Neural cell (in vitro differentiated cells): Measurements from ENCODE around the gene MYL12B. TPM values are rescaled to one million over a fixed set of nuclear protein-coding genes. Genes with fewer than 3 reads are reported as not detected.

Experiments used
- H2AFZ ChIP-seq: fragments of 200-600, 300-800 bp; sonication (generic), shearing (Covaris generic); 2 replicates; pipeline ENCODE4 v1.6.0; 2014; ENCODE audit warnings: low read depth, mild to moderate bottlenecking, antibody characterized with exemption, low read length, moderate library complexity
- H3F3A ChIP-seq: fragments of 200-600 bp; shearing (Covaris generic); 2 replicates; pipeline ENCODE4 v1.6.1; 2016; ENCODE audit warnings: mild to moderate bottlenecking, moderate library complexity, mixed read lengths, antibody characterized with exemption, low read length; ENCODE audit not compliant: insufficient read depth, poor library complexity, severe bottlenecking
- H3K27ac ChIP-seq: fragments of 200-600, 300-800 bp; sonication (generic), shearing (Covaris generic); 2 replicates; pipeline ENCODE4 v1.5.1; 2014; ENCODE audit warnings: mild to moderate bottlenecking, low read length, moderate library complexity
- H3K27me3 ChIP-seq: fragments of 300-800, 200-600 bp; sonication (generic), shearing (Covaris generic); 2 replicates; pipeline ENCODE4 v1.6.0; 2014; ENCODE audit warnings: mild to moderate bottlenecking, low read depth, low read length, moderate library complexity; ENCODE audit not compliant: insufficient read depth
- H3K36me3 ChIP-seq: fragments of 300-800, 200-600 bp; sonication (generic), shearing (Covaris generic); 2 replicates; pipeline ENCODE4 v1.5.1; 2014; ENCODE audit warnings: mild to moderate bottlenecking, antibody characterized with exemption, low read length, moderate library complexity; ENCODE audit not compliant: insufficient read depth
- H3K4me2 ChIP-seq: fragments of 300-800, 200-600 bp; sonication (generic), shearing (Covaris generic); 2 replicates; pipeline ENCODE4 v1.6.0; 2014; ENCODE audit warnings: mild to moderate bottlenecking, low read length
- H3K4me3 ChIP-seq: fragments of 300-800, 200-600 bp; sonication (generic), shearing (Covaris generic); 2 replicates; pipeline ENCODE4 v1.5.1; 2014; ENCODE audit warnings: mild to moderate bottlenecking, low read length, moderate library complexity
- H3K79me2 ChIP-seq: fragments of 200-600 bp; shearing (Covaris generic); replicated peaks from 2 replicates; pipeline ENCODE4 v1.6.0; 2014; ENCODE audit warnings: mild to moderate bottlenecking, low read length, moderate library complexity; ENCODE audit not compliant: insufficient read depth
- H3K9ac ChIP-seq: fragments of 300-800, 200-600 bp; sonication (generic), shearing (Covaris generic); 2 replicates; pipeline ENCODE4 v1.6.1; 2016; ENCODE audit warnings: mild to moderate bottlenecking, low read length, mixed read lengths
- H3K9me2 ChIP-seq: fragments of 200-600 bp; shearing (Covaris generic); 2 replicates; pipeline ENCODE4 v1.6.1; 2016; ENCODE audit warnings: mild to moderate bottlenecking, low read length, mixed read lengths; ENCODE audit not compliant: insufficient read depth
- H3K9me3 ChIP-seq: fragments of 200-600, 300-800 bp; sonication (generic), shearing (Covaris generic); 2 replicates; pipeline ENCODE4 v1.6.1; 2016; ENCODE audit warnings: mild to moderate bottlenecking, mixed run types, low read length, moderate library complexity, mixed read lengths
- H4K20me1 ChIP-seq: fragments of 200-600 bp; shearing (Covaris generic); 2 replicates; pipeline ENCODE4 v1.6.1; 2016; ENCODE audit warnings: mild to moderate bottlenecking, mixed run types; ENCODE audit not compliant: insufficient read depth
- CTCF ChIP-seq: fragments of 450-650 bp; IDR thresholded peaks from 2 replicates; pipeline ENCODE4 v1.5.1; 2014; ENCODE audit warnings: antibody characterized with exemption, mild to moderate bottlenecking, moderate library complexity; ENCODE audit not compliant: poor library complexity, severe bottlenecking
- EP300 ChIP-seq: fragments of 450-650 bp; conservative IDR thresholded peaks from 2 replicates; pipeline ENCODE4 v1.6.1; 2014; ENCODE audit warnings: antibody characterized with exemption, mild to moderate bottlenecking, moderate library complexity; ENCODE audit not compliant: poor library complexity, severe bottlenecking
- EZH2 ChIP-seq: fragments of 200-600, 300-800 bp; shearing (Covaris generic), sonication (generic); IDR thresholded peaks from 2 replicates; pipeline ENCODE4 v1.6.1; 2014; ENCODE audit warnings: antibody characterized with exemption, low read length, borderline replicate concordance, mild to moderate bottlenecking; ENCODE audit not compliant: insufficient read depth, poor library complexity, severe bottlenecking
- MXI1 ChIP-seq: fragments of 450-650 bp; conservative IDR thresholded peaks from 2 replicates; pipeline ENCODE4 v1.6.1; 2014; ENCODE audit warnings: antibody characterized with exemption, mild to moderate bottlenecking; ENCODE audit not compliant: poor library complexity, severe bottlenecking
- POLR2AphosphoS5 ChIP-seq: IDR thresholded peaks from 2 replicates; pipeline ENCODE4 v1.6.1; 2012
- RAD21 ChIP-seq: fragments of 450-650 bp; conservative IDR thresholded peaks from 2 replicates; pipeline ENCODE4 v1.6.1; 2014; ENCODE audit warnings: antibody characterized with exemption, mild to moderate bottlenecking, moderate library complexity
- REST ChIP-seq: IDR thresholded peaks from 2 replicates; pipeline ENCODE4 v1.6.1; 2012; ENCODE audit warnings: borderline replicate concordance
- SMC3 ChIP-seq: fragments of 450-650 bp; conservative IDR thresholded peaks from 2 replicates; pipeline ENCODE4 v1.6.1; 2014; ENCODE audit warnings: antibody characterized with exemption, mild to moderate bottlenecking, moderate library complexity; ENCODE audit not compliant: poor library complexity
- TAF1 ChIP-seq: IDR thresholded peaks from 2 replicates; pipeline ENCODE4 v1.6.1; 2012; ENCODE audit warnings: low read depth
- polyA plus RNA-seq: library from polyadenylated mRNA; depleted of rRNA; stranded (reverse); fragments of >200 nt; gene quantifications from 2 replicates; pipeline ENCODE4 v1.2.3, GENCODE V29; 2014

MYL12B gene
- polyA plus RNA-seq, 1 donor from 2014 or later, result 384 TPM

- Histone ChIP-seq H3F3A (no peaks in the 10 kb centered on the region), H2AFZ (no peak overlapping the region), H3K79me2 (peaks cover 27% of the 10 kb centered on the region), H3K27me3 (no peaks in the 10 kb centered on the region), H3K27ac (no peak overlapping the region), H3K36me3 (no peaks in the 10 kb centered on the region), H3K4me2 (no peak overlapping the region), H3K9me2 (no peaks in the 10 kb centered on the region), H3K4me3 (no peak overlapping the region), H4K20me1 (no peaks in the 10 kb centered on the region), H3K9me3 (no peaks in the 10 kb centered on the region), H3K9ac (no peak overlapping the region)
- TF ChIP-seq REST, result no peak
- TF ChIP-seq MXI1, result no peak
- no peak for TF ChIP-seq POLR2AphosphoS5
- no peak for TF ChIP-seq RAD21
Observed at GRCh38 chr18:3251249-3251962, 10.5 kb upstream of the MYL12B start.

- Histone ChIP-seq H3K9ac (no peak overlapping the region), H2AFZ (no peak overlapping the region), H3F3A (no peaks in the 10 kb centered on the region), H3K27ac (no peak overlapping the region), H3K36me3 (no peaks in the 10 kb centered on the region), H3K4me2 (no peak overlapping the region), H3K4me3 (no peak overlapping the region), H4K20me1 (no peaks in the 10 kb centered on the region), H3K79me2 (peaks cover 27% of the 10 kb centered on the region), H3K9me3 (no peaks in the 10 kb centered on the region), H3K27me3 (no peaks in the 10 kb centered on the region), H3K9me2 (no peaks in the 10 kb centered on the region)
- no peak for TF ChIP-seq REST
- TF ChIP-seq SMC3, result no peak
- no peak for TF ChIP-seq EP300
- TF ChIP-seq CTCF, result no peak
- TF ChIP-seq POLR2AphosphoS5, result no peak
- TF ChIP-seq MXI1, result no peak
- no peak for TF ChIP-seq RAD21
- TF ChIP-seq TAF1, result no peak
- no peak for TF ChIP-seq EZH2
Observed at GRCh38 chr18:3251963-3252277, 10.0 kb upstream of the MYL12B start.
